Measurements from ENCODE around the gene FAM81B. TPM values are rescaled to one million over a fixed set of nuclear protein-coding genes. Genes with fewer than 3 reads are reported as not detected.

The FAM81B gene
- total RNA-seq, 1 experiment from 2014 or later: not detected

GRCh38 chr5:95445995-95446394 lies 54.8 kb downstream of the FAM81B start:
- ChIA-PET CTCF (no interaction called here), POLR2A (no interaction called here)
- TF ChIP-seq ZNF416 (CRISPR knock-in tag; IDR thresholded peaks at IDR 0.05) (no peak), ZNF138 (CRISPR knock-in tag; conservative IDR thresholded peaks at IDR 0.05) (no peak), CREM (CRISPR knock-in tag; IDR thresholded peaks at IDR 0.05) (no peak), SP1 (CRISPR knock-in tag; conservative IDR thresholded peaks at IDR 0.05) (no peak), E2F1 (CRISPR knock-in tag; IDR thresholded peaks at IDR 0.05) (no peak), CBFB (CRISPR knock-in tag; IDR thresholded peaks at IDR 0.05; ENCODE audit: low read depth) (no peak), TEAD4 (CRISPR knock-in tag; IDR thresholded peaks at IDR 0.05) (no peak), ELF4 (CRISPR knock-in tag; IDR thresholded peaks at IDR 0.05; ENCODE audit: low read depth) (no peak), SMAD3 (CRISPR knock-in tag; IDR thresholded peaks at IDR 0.05; ENCODE audit: borderline replicate concordance) (no peak), ESRRA (CRISPR knock-in tag; IDR thresholded peaks at IDR 0.05; ENCODE audit: borderline replicate concordance) (no peak)
- TF ChIP-seq, protein P1, sequence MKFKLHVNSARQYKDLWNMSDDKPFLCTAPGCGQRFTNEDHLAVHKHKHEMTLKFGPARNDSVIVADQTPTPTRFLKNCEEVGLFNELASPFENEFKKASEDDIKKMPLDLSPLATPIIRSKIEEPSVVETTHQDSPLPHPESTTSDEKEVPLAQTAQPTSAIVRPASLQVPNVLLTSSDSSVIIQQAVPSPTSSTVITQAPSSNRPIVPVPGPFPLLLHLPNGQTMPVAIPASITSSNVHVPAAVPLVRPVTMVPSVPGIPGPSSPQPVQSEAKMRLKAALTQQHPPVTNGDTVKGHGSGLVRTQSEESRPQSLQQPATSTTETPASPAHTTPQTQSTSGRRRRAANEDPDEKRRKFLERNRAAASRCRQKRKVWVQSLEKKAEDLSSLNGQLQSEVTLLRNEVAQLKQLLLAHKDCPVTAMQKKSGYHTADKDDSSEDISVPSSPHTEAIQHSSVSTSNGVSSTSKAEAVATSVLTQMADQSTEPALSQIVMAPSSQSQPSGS (CRISPR knock-in tag; IDR thresholded peaks at IDR 0.05; ENCODE audit: borderline replicate concordance, low read depth): no peak
- DNase-seq (ENCODE audit: low spot score) (no peak), ATAC-seq (no peak)
- Mint-ChIP-seq H3K4me1 (peaks cover 53% of the 10 kb centered on the region), H3K4me3 (no peak overlapping the region), H3K36me3 (no peaks in the 10 kb centered on the region), H3K27me3 (ENCODE audit: low read depth) (peaks cover 18% of the 10 kb centered on the region), H3K9me3 (no peaks in the 10 kb centered on the region; the same call in 1 of the 2 replicates), H3K27ac (no peak overlapping the region)

- no peak overlapping the region for H3K4me3 Mint-ChIP-seq
- H3K9me3 Mint-ChIP-seq: no peaks in the 10 kb centered on the region; the same call in 1 of the 2 replicates
- ChIA-PET CTCF (no interaction called here), POLR2A (no interaction called here)
- H3K36me3 Mint-ChIP-seq: no peaks in the 10 kb centered on the region
- no peak overlapping the region for H3K27ac Mint-ChIP-seq
- H3K27me3 Mint-ChIP-seq (ENCODE audit: low read depth): peaks cover 20% of the 10 kb centered on the region
- H3K4me1 Mint-ChIP-seq: peaks cover 48% of the 10 kb centered on the region
- no peak for DNase-seq (ENCODE audit: low spot score)
- no peak for TF ChIP-seq GRHL2 (CRISPR knock-in tag; IDR thresholded peaks at IDR 0.05; ENCODE audit: insufficient replicate concordance, severe bottlenecking)
- TF ChIP-seq ZNF532 (CRISPR knock-in tag; IDR thresholded peaks at IDR 0.05; ENCODE audit: borderline replicate concordance): no peak
- TF ChIP-seq HMGA2 (CRISPR knock-in tag; IDR thresholded peaks at IDR 0.05): no peak
- no peak for TF ChIP-seq RORB (CRISPR knock-in tag; IDR thresholded peaks at IDR 0.05)
- TF ChIP-seq E2F4 (CRISPR knock-in tag; IDR thresholded peaks at IDR 0.05; ENCODE audit: borderline replicate concordance, low read depth): no peak
- no peak for TF ChIP-seq ZBTB21 (CRISPR knock-in tag; IDR thresholded peaks at IDR 0.05; ENCODE audit: borderline replicate concordance)
- ATAC-seq: no peak
Observed at GRCh38 chr5:95446560-95447221, 55.5 kb downstream of the FAM81B start.
